ENCODE results near the gene ITSN1. TPM values are rescaled to one million over a fixed set of nuclear protein-coding genes. Genes with fewer than 3 reads are reported as not detected.

The ITSN1 gene
- total RNA-seq, 1 experiment from 2014 or later, result 30.6 TPM

- no peak for DNase-seq
- CTCF ChIA-PET, result interaction anchor here (0.7 kb wide), 1 partner anchor 200 kb away, joined by 3 read pairs; no protein-coding TSS in a partner anchor
- TF ChIP-seq CTCF (IDR thresholded peaks at IDR 0.05; ENCODE audit: unreplicated experiment), result no peak
- no peaks in the 10 kb centered on the region for H3K36me3 Mint-ChIP-seq (ENCODE audit: insufficient read depth, unreplicated experiment)
- BruUV-seq (replicated peaks), result no TSS peak
- no peak overlapping the region for H3K4me3 Mint-ChIP-seq (ENCODE audit: low read depth, unreplicated experiment)
- intact Hi-C loops (cut with micrococcal nuclease; ENCODE audit: unreplicated experiment), result no loop called here
- H3K27ac Mint-ChIP-seq (ENCODE audit: unreplicated experiment), result no peak overlapping the region
- no peaks in the 10 kb centered on the region for H3K4me1 Mint-ChIP-seq (ENCODE audit: low read depth, unreplicated experiment)
- H3K27me3 Mint-ChIP-seq (ENCODE audit: unreplicated experiment), result peaks cover 15% of the 10 kb centered on the region
- H3K9me3 Mint-ChIP-seq (ENCODE audit: low read depth, unreplicated experiment), result no peaks in the 10 kb centered on the region
Observed at GRCh38 chr21:33869873-33870272, 227.6 kb downstream of the ITSN1 start.

- CTCF ChIA-PET, result no interaction called here
- BruUV-seq (replicated peaks), result no TSS peak
- DNase-seq, result no peak
- Mint-ChIP-seq H3K36me3 (ENCODE audit: insufficient read depth, unreplicated experiment) (no peaks in the 10 kb centered on the region), H3K9me3 (ENCODE audit: low read depth, unreplicated experiment) (no peaks in the 10 kb centered on the region), H3K27me3 (ENCODE audit: unreplicated experiment) (peaks cover 12% of the 10 kb centered on the region), H3K4me1 (ENCODE audit: low read depth, unreplicated experiment) (no peaks in the 10 kb centered on the region), H3K4me3 (ENCODE audit: low read depth, unreplicated experiment) (no peak overlapping the region), H3K27ac (ENCODE audit: unreplicated experiment) (no peak overlapping the region)
- intact Hi-C loops (cut with micrococcal nuclease; ENCODE audit: unreplicated experiment), result no loop called here
- TF ChIP-seq CTCF (IDR thresholded peaks at IDR 0.05; ENCODE audit: unreplicated experiment), result no peak
Observed at GRCh38 chr21:33870768-33871167, 228.5 kb downstream of the ITSN1 start.

GRCh38 chr21:33871171-33871570, 228.9 kb downstream of the ITSN1 start:
- BruUV-seq (replicated peaks), result no TSS peak

GRCh38 chr21:33872881-33873515, 230.7 kb downstream of the ITSN1 start:
- BruUV-seq (replicated peaks), result no TSS peak
- no peak for TF ChIP-seq CTCF (IDR thresholded peaks at IDR 0.05; ENCODE audit: unreplicated experiment)
- CTCF ChIA-PET, result no interaction called here
- no peak overlapping the region for H3K4me3 Mint-ChIP-seq (ENCODE audit: low read depth, unreplicated experiment)
- H3K27me3 Mint-ChIP-seq (ENCODE audit: unreplicated experiment), result peaks cover 26% of the 10 kb centered on the region
- intact Hi-C loops (cut with micrococcal nuclease; ENCODE audit: unreplicated experiment), result no loop called here
- no peaks in the 10 kb centered on the region for H3K36me3 Mint-ChIP-seq (ENCODE audit: insufficient read depth, unreplicated experiment)
- no peaks in the 10 kb centered on the region for H3K9me3 Mint-ChIP-seq (ENCODE audit: low read depth, unreplicated experiment)
- H3K27ac Mint-ChIP-seq (ENCODE audit: unreplicated experiment), result no peak overlapping the region
- H3K4me1 Mint-ChIP-seq (ENCODE audit: low read depth, unreplicated experiment), result no peaks in the 10 kb centered on the region
- DNase-seq, result no peak

More at GRCh38 chr21:33871171-33871570, 228.9 kb downstream of the ITSN1 start:
- H3K27ac Mint-ChIP-seq (ENCODE audit: unreplicated experiment), result no peak overlapping the region
- no peaks in the 10 kb centered on the region for H3K4me1 Mint-ChIP-seq (ENCODE audit: low read depth, unreplicated experiment)
- no peak overlapping the region for H3K4me3 Mint-ChIP-seq (ENCODE audit: low read depth, unreplicated experiment)
- CTCF ChIA-PET, result no interaction called here
- peaks cover 12% of the 10 kb centered on the region for H3K27me3 Mint-ChIP-seq (ENCODE audit: unreplicated experiment)
- H3K36me3 Mint-ChIP-seq (ENCODE audit: insufficient read depth, unreplicated experiment), result no peaks in the 10 kb centered on the region
- H3K9me3 Mint-ChIP-seq (ENCODE audit: low read depth, unreplicated experiment), result no peaks in the 10 kb centered on the region
- TF ChIP-seq CTCF (IDR thresholded peaks at IDR 0.05; ENCODE audit: unreplicated experiment), result no peak
- intact Hi-C loops (cut with micrococcal nuclease; ENCODE audit: unreplicated experiment), result no loop called here
- DNase-seq, result no peak
